Upper lobe of right lung (tissue), 1 donor: ENCODE data around the gene DOCK11. TPM values are rescaled to one million over a fixed set of nuclear protein-coding genes. Genes with fewer than 3 reads are reported as not detected.

Experiments used
- ATAC-seq: fragments of 200-7000 bp; cut with Tn5 transposase; one replicate; pipeline ENCODE4 v1.9.1; 2020; ENCODE audit warnings: mild to moderate bottlenecking, moderate library complexity
- DNase-seq: peaks from one replicate; pipeline ENCODE4 v3.0.0-alpha.2; 2020
- H3K27ac ChIP-seq: fragments of 200-600 bp; one replicate; pipeline ENCODE4 v1.8.0; 2022
- H3K27me3 ChIP-seq: fragments of 200-600 bp; one replicate; pipeline ENCODE4 v1.8.0; 2022; ENCODE audit warnings: mild to moderate bottlenecking
- H3K36me3 ChIP-seq: fragments of 200-600 bp; one replicate; pipeline ENCODE4 v1.8.0; 2022
- H3K4me1 ChIP-seq: fragments of 200-600 bp; one replicate; pipeline ENCODE4 v1.8.0; 2022
- H3K4me3 ChIP-seq: fragments of 200-600 bp; one replicate; pipeline ENCODE4 v1.8.0; 2022; ENCODE audit warnings: mild to moderate bottlenecking
- H3K9me3 ChIP-seq: fragments of 200-600 bp; one replicate; pipeline ENCODE4 v1.8.0; 2022
- CTCF ChIP-seq: fragments of 200-600 bp; IDR thresholded peaks from one replicate; pipeline ENCODE4 v1.8.0; 2022; ENCODE audit warnings: antibody characterized with exemption
- intact Hi-C: fragments of 100-400 bp; cut with DNase I; formaldehyde crosslinking; loops from one replicate; pipeline ENCODE4 v1.11.0; 2022
- total RNA-seq: library from RNA; stranded (reverse); fragmentation: NEBNext Ultra II Directional; extraction: Animal tissue kit (Norgen Biotek cat#: 25700); gene quantifications from one replicate; pipeline ENCODE4 v1.2.1, GENCODE V29; 2021
- donor health status: DM: no; HTN: yes; CAD: no; lungs with severe emphysema.

Gene DOCK11
- total RNA-seq, 1 donor from 2014 or later: 55.0 TPM

GRCh38 chrX:118657413-118657812 is 161.8 kb downstream of the DOCK11 start:
- no peak for TF ChIP-seq CTCF
- no peaks in the 10 kb centered on the region for H3K4me1 ChIP-seq
- DNase-seq (no peak), ATAC-seq (no peak)
- intact Hi-C loops: no loop called here
- H3K27me3 ChIP-seq: no peaks in the 10 kb centered on the region
- no peaks in the 10 kb centered on the region for H3K36me3 ChIP-seq
- no peak overlapping the region for H3K27ac ChIP-seq
- H3K9me3 ChIP-seq: no peaks in the 10 kb centered on the region
- no peak overlapping the region for H3K4me3 ChIP-seq

GRCh38 chrX:118660085-118660484 is 164.5 kb downstream of the DOCK11 start:
- H3K9me3 ChIP-seq: no peaks in the 10 kb centered on the region
- TF ChIP-seq CTCF: no peak
- no peaks in the 10 kb centered on the region for H3K4me1 ChIP-seq
- no peak for ATAC-seq
- no peaks in the 10 kb centered on the region for H3K36me3 ChIP-seq
- DNase-seq: no peak
- no peak overlapping the region for H3K27ac ChIP-seq
- no peaks in the 10 kb centered on the region for H3K27me3 ChIP-seq
- intact Hi-C loops: no loop called here
- no peak overlapping the region for H3K4me3 ChIP-seq

GRCh38 chrX:118665204-118665603 is 169.6 kb downstream of the DOCK11 start:
- no peaks in the 10 kb centered on the region for H3K9me3 ChIP-seq
- TF ChIP-seq CTCF: no peak
- no peak overlapping the region for H3K4me3 ChIP-seq
- no peak overlapping the region for H3K27ac ChIP-seq
- ATAC-seq (no peak), DNase-seq (no peak)
- H3K4me1 ChIP-seq: no peaks in the 10 kb centered on the region
- no peaks in the 10 kb centered on the region for H3K27me3 ChIP-seq
- no peaks in the 10 kb centered on the region for H3K36me3 ChIP-seq
- intact Hi-C loops: no loop called here

GRCh38 chrX:118666521-118666920 is 170.9 kb downstream of the DOCK11 start:
- no peak for TF ChIP-seq CTCF
- Histone ChIP-seq H3K27me3 (no peaks in the 10 kb centered on the region), H3K4me3 (no peak overlapping the region), H3K9me3 (no peaks in the 10 kb centered on the region), H3K36me3 (no peaks in the 10 kb centered on the region), H3K4me1 (no peaks in the 10 kb centered on the region), H3K27ac (no peak overlapping the region)
- ATAC-seq (no peak), DNase-seq (no peak)
- intact Hi-C loops: no loop called here

GRCh38 chrX:118669435-118669834 is 173.8 kb downstream of the DOCK11 start:
- intact Hi-C loops: no loop called here

More at GRCh38 chrX:118669435-118669834, 173.8 kb downstream of the DOCK11 start:
- Histone ChIP-seq H3K27me3 (no peaks in the 10 kb centered on the region), H3K4me1 (no peaks in the 10 kb centered on the region), H3K9me3 (no peaks in the 10 kb centered on the region), H3K36me3 (no peaks in the 10 kb centered on the region), H3K27ac (no peak overlapping the region), H3K4me3 (no peak overlapping the region)
- TF ChIP-seq CTCF: no peak
- DNase-seq (no peak), ATAC-seq (no peak)
